Measurements from ENCODE around the gene SPNS2.

GRCh38 chr17:4544951-4545216 lies 46.2 kb downstream of the SPNS2 start:
- TF ChIP-seq POLR2AphosphoS5 (IDR thresholded peaks at IDR 0.05; ENCODE audit: low read depth, low read length) (no peak), CTCF (IDR thresholded peaks at IDR 0.05; ENCODE audit: control extremely low read depth in 1 of 3, insufficient read depth in 1 of 3, low read depth in 1 of 3, low read length in 3 of 3) (no peak), SIRT6 (IDR thresholded peaks at IDR 0.05; ENCODE audit: low read length) (no peak), RFX5 (IDR thresholded peaks at IDR 0.05; ENCODE audit: borderline replicate concordance, low read depth, low read length) (no peak), TBP (IDR thresholded peaks at IDR 0.05; ENCODE audit: low read depth, low read length) (no peak), TEAD4 (IDR thresholded peaks at IDR 0.05; ENCODE audit: low read depth, low read length) (no peak), TCF12 (IDR thresholded peaks at IDR 0.05; ENCODE audit: low read depth, low read length) (no peak), EGR1 (IDR thresholded peaks at IDR 0.05; ENCODE audit: borderline replicate concordance, low read depth, low read length) (no peak)
